Measurements from ENCODE around the gene FOXO3. TPM values are rescaled to one million over a fixed set of nuclear protein-coding genes. Genes with fewer than 3 reads are reported as not detected.

The FOXO3 gene
- total and polyA plus RNA-seq, 2 donors (not counting 1 experiment from before 2014, with no cell fraction given), result 49.5 to 63.9 TPM

- Histone ChIP-seq H3K4me1 (ENCODE audit: control insufficient read depth, extremely low read depth, insufficient read depth, low read length) (peaks cover 6% of the 10 kb centered on the region), H3K27ac (ENCODE audit: insufficient read depth, low read length) (no peak overlapping the region), H3K27me3 (ENCODE audit: control insufficient read depth, insufficient read depth, low read length) (no peaks in the 10 kb centered on the region), H2AFZ (ENCODE audit: low read length) (no peak overlapping the region), H3K9me3 (ENCODE audit: control insufficient read depth, insufficient read depth, low read depth, low read length) (no peaks in the 10 kb centered on the region), H3K36me3 (ENCODE audit: control insufficient read depth, insufficient read depth, low read length) (no peaks in the 10 kb centered on the region), H3K9ac (ENCODE audit: insufficient read depth, low read length) (no peak overlapping the region), H3K4me3 (replicated peaks in 1 of 4; ENCODE audit: control extremely low read depth in 1 of 4, insufficient read depth in 1 of 4, low read depth in 3 of 4, low read length in 4 of 4) (no peak overlapping the region), H3K4me2 (ENCODE audit: extremely low read depth, insufficient read depth, low read length) (no peak overlapping the region), H3K79me2 (ENCODE audit: control insufficient read depth, insufficient read depth, low read length) (no peaks in the 10 kb centered on the region), H4K20me1 (ENCODE audit: control insufficient read depth, extremely low read depth, insufficient read depth, low read length) (no peaks in the 10 kb centered on the region)
- DNase-seq (ENCODE audit: low read depth in 2 of 2), result no peak
- no peak for TF ChIP-seq CTCF (conservative IDR thresholded peaks at IDR 0.05 in 1 of 2, IDR thresholded peaks at IDR 0.05 in 1 of 2; ENCODE audit: low read depth in 1 of 2, low read length in 2 of 2)
- no peak for TF ChIP-seq EZH2 (IDR thresholded peaks at IDR 0.05; ENCODE audit: low read length, missing control alignments)
These were observed 14.4 kb upstream of the FOXO3 start for GRCh38 chr6:108546079-108547049.

DNA sequence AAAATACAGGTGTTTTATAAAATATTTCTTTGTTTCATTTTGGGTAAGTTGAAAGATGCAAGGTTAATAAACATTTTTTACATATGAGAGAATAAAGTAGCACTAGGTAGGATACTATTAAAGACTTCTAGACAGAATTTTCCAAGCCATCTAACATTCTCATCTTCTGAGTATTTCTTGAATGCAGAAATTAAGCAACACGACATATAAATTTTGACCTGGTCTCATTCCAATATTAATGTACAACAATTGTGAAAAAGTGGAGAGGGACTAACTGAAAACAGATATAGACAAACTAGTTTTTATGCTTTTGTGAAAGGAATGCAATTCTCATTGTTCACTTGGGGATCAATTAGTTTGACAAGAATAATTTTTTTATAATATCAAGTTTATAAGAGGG is 11.5 kb upstream of the FOXO3 start:
- no peaks in the 10 kb centered on the region for H3K9me3 ChIP-seq (ENCODE audit: control insufficient read depth, insufficient read depth, low read depth, low read length)
- H3K9ac ChIP-seq (ENCODE audit: insufficient read depth, low read length), result no peak overlapping the region
- TF ChIP-seq CTCF (conservative IDR thresholded peaks at IDR 0.05 in 1 of 2, IDR thresholded peaks at IDR 0.05 in 1 of 2; ENCODE audit: low read depth in 1 of 2, low read length in 2 of 2) (no peak), EZH2 (IDR thresholded peaks at IDR 0.05; ENCODE audit: low read length, missing control alignments) (no peak)
- no peak overlapping the region for H3K27ac ChIP-seq (ENCODE audit: insufficient read depth, low read length)
- no peaks in the 10 kb centered on the region for H3K79me2 ChIP-seq (ENCODE audit: control insufficient read depth, insufficient read depth, low read length)
- H3K4me1 ChIP-seq (ENCODE audit: control insufficient read depth, extremely low read depth, insufficient read depth, low read length), result peaks cover 6% of the 10 kb centered on the region
- no peak for DNase-seq (ENCODE audit: low read depth in 2 of 2)
- H4K20me1 ChIP-seq (ENCODE audit: control insufficient read depth, extremely low read depth, insufficient read depth, low read length), result no peaks in the 10 kb centered on the region
- H3K36me3 ChIP-seq (ENCODE audit: control insufficient read depth, insufficient read depth, low read length), result no peaks in the 10 kb centered on the region
- no peak overlapping the region for H2AFZ ChIP-seq (ENCODE audit: low read length)
- H3K27me3 ChIP-seq (ENCODE audit: control insufficient read depth, insufficient read depth, low read length), result no peaks in the 10 kb centered on the region
- H3K4me3 ChIP-seq (replicated peaks in 1 of 4; ENCODE audit: control extremely low read depth in 1 of 4, insufficient read depth in 1 of 4, low read depth in 3 of 4, low read length in 4 of 4), result no peak overlapping the region
- no peak overlapping the region for H3K4me2 ChIP-seq (ENCODE audit: extremely low read depth, insufficient read depth, low read length)

- H3K4me1 ChIP-seq (ENCODE audit: control insufficient read depth, extremely low read depth, insufficient read depth, low read length), result peaks cover 5% of the 10 kb centered on the region
- no peak for DNase-seq (ENCODE audit: low read depth in 2 of 2)
- no peaks in the 10 kb centered on the region for H3K79me2 ChIP-seq (ENCODE audit: control insufficient read depth, insufficient read depth, low read length)
- no peak overlapping the region for H3K4me3 ChIP-seq (replicated peaks in 1 of 4; ENCODE audit: control extremely low read depth in 1 of 4, insufficient read depth in 1 of 4, low read depth in 3 of 4, low read length in 4 of 4)
- TF ChIP-seq EZH2 (IDR thresholded peaks at IDR 0.05; ENCODE audit: low read length, missing control alignments) (no peak), CTCF (conservative IDR thresholded peaks at IDR 0.05 in 1 of 2, IDR thresholded peaks at IDR 0.05 in 1 of 2; ENCODE audit: low read depth in 1 of 2, low read length in 2 of 2) (no peak)
- H3K9me3 ChIP-seq (ENCODE audit: control insufficient read depth, insufficient read depth, low read depth, low read length), result no peaks in the 10 kb centered on the region
- H3K4me2 ChIP-seq (ENCODE audit: extremely low read depth, insufficient read depth, low read length), result no peak overlapping the region
- H2AFZ ChIP-seq (ENCODE audit: low read length), result peak overlapping the region; percentile 7
- H3K36me3 ChIP-seq (ENCODE audit: control insufficient read depth, insufficient read depth, low read length), result no peaks in the 10 kb centered on the region
- H3K27me3 ChIP-seq (ENCODE audit: control insufficient read depth, insufficient read depth, low read length), result no peaks in the 10 kb centered on the region
- H3K9ac ChIP-seq (ENCODE audit: insufficient read depth, low read length), result no peak overlapping the region
- H4K20me1 ChIP-seq (ENCODE audit: control insufficient read depth, extremely low read depth, insufficient read depth, low read length), result no peaks in the 10 kb centered on the region
- H3K27ac ChIP-seq (ENCODE audit: insufficient read depth, low read length), result no peak overlapping the region
These were observed 11.0 kb upstream of the FOXO3 start for GRCh38 chr6:108549741-108550140.
